ENCODE results near the gene RPS19BP1.

Gene RPS19BP1

DNA sequence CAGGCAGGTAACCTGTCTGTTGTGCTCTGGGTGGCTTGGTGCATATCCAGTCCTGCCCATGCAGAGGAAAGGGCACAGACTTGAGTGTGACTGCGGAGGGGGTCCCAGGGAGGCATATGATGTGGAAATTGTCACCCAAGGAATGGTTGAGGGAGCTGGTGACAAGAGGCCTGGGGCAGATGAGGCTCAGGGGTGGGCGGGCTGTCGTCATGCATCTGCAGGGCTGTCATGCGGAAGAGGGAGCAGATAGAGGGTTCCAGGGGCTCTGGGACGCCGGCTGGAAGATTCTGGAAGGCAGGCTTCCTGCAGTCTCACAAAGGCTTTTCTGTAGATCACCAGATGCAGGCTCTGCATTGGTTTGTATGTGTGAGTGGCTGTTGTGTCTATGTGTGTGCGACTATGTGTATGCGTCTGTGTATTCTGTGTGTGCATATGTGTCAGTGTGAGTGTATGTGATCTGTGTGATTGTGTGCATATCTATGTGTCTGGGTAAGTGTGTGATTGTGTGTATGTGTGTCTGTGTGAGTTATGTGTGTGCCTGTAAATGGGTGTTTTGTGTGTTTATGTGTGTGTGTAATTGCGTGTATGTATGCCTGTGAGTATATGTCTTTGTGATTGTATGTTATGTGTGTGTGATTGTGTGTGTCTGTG is 30.4 kb upstream of the RPS19BP1 start:
- TF ChIP-seq CTCF (IDR thresholded peaks at IDR 0.05; ENCODE audit: control extremely low read depth, extremely low read depth, low read depth, missing control alignments), result no peak
- CTCF ChIA-PET, result interaction anchor here (1.3 to 2.2 kb wide), 2 partner anchors 462 to 473 kb away, joined by 5 to 12 read pairs; no protein-coding TSS in a partner anchor
- POLR2A ChIA-PET, result no interaction called here
- no peak for DNase-seq (ENCODE audit: extremely low spot score)

- TF ChIP-seq CTCF (IDR thresholded peaks at IDR 0.05; ENCODE audit: control extremely low read depth, extremely low read depth, low read depth, missing control alignments), result no peak
- ChIA-PET POLR2A (no interaction called here), CTCF (interaction anchor here (0.9 to 2.5 kb wide), 7 partner anchors 16 to 484 kb away, joined by 3 to 13 read pairs (median 3); no protein-coding TSS in a partner anchor)
- DNase-seq (ENCODE audit: extremely low spot score), result no peak
Measured at GRCh38 chr22:39560127-39560526, 27.6 kb upstream of the RPS19BP1 start.

- POLR2A ChIA-PET, result no interaction called here
Measured at GRCh38 chr22:39559456-39560105, 27.0 kb upstream of the RPS19BP1 start.

DNA sequence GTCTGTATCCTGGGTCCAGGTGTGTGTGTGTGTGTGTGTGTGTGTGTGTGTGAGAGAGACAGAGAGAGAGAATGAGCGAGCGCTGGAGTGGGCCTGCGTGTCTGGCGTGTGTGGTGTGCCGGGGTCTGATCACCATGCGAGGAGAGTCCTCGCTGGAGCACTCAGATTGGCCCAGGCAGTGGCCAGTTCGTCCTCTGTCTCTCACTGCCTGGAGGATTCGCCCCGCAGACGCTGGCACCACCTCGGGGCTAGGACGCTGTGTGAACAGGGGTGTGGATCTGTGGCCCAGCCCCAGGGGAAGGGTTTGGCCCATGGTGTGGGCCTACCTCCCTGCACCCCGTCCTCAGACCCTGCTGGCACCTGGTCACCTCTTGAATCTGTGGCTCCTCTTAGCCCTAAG is 26.4 kb upstream of the RPS19BP1 start:
- no peak for TF ChIP-seq CTCF (IDR thresholded peaks at IDR 0.05; ENCODE audit: control extremely low read depth, extremely low read depth, low read depth, missing control alignments)
- CTCF ChIA-PET, result interaction anchor here (0.9 to 2.5 kb wide), 8 partner anchors 17 to 485 kb away, joined by 3 to 13 read pairs (median 4); no protein-coding TSS in a partner anchor
- POLR2A ChIA-PET, result interaction anchor here (0.5 kb wide), 1 partner anchor 562 kb away, joined by 3 read pairs; no protein-coding TSS in a partner anchor
- no peak for DNase-seq (ENCODE audit: extremely low spot score)

More at GRCh38 chr22:39559456-39560105, 27.0 kb upstream of the RPS19BP1 start:
- DNase-seq (ENCODE audit: extremely low spot score), result peak; percentile 51
- CTCF ChIA-PET, result interaction anchor here (0.9 to 2.5 kb wide), 9 partner anchors 17 to 485 kb away, joined by 3 to 13 read pairs (median 3); no protein-coding TSS in a partner anchor
- peak; percentile 57 for TF ChIP-seq CTCF (IDR thresholded peaks at IDR 0.05; ENCODE audit: control extremely low read depth, extremely low read depth, low read depth, missing control alignments)

DNA sequence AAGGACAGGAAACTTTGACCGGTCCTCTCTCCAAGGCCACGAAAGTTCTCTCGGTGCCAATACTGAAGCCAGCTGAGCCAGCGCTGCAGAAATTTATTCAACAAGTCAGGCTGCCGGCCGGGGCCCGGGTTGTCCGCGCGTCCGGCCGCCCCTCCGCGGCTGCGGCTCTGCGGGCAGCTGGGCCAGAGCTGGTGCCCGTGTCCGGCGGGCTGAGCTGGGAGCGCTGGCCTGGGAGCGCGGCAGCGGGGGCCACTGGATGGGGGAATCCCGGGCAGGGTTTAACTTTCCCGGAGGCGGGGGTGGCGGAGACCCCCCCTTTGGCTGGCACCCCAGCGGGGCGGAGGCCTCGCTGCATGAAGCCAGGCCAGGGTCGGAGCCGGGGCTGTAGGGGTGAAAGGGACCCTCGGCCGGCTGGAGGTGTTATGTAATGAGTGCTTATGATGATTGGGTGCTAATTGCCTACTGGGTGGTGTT is 25.7 kb upstream of the RPS19BP1 start:
- no peak for DNase-seq (ENCODE audit: extremely low spot score)
- CTCF ChIA-PET, result interaction anchor here (1.6 to 2.5 kb wide), 2 partner anchors 152 to 466 kb away, joined by 3 to 13 read pairs; no protein-coding TSS in a partner anchor
- POLR2A ChIA-PET, result no interaction called here
- no peak for TF ChIP-seq CTCF (IDR thresholded peaks at IDR 0.05; ENCODE audit: control extremely low read depth, extremely low read depth, low read depth, missing control alignments)

DNA sequence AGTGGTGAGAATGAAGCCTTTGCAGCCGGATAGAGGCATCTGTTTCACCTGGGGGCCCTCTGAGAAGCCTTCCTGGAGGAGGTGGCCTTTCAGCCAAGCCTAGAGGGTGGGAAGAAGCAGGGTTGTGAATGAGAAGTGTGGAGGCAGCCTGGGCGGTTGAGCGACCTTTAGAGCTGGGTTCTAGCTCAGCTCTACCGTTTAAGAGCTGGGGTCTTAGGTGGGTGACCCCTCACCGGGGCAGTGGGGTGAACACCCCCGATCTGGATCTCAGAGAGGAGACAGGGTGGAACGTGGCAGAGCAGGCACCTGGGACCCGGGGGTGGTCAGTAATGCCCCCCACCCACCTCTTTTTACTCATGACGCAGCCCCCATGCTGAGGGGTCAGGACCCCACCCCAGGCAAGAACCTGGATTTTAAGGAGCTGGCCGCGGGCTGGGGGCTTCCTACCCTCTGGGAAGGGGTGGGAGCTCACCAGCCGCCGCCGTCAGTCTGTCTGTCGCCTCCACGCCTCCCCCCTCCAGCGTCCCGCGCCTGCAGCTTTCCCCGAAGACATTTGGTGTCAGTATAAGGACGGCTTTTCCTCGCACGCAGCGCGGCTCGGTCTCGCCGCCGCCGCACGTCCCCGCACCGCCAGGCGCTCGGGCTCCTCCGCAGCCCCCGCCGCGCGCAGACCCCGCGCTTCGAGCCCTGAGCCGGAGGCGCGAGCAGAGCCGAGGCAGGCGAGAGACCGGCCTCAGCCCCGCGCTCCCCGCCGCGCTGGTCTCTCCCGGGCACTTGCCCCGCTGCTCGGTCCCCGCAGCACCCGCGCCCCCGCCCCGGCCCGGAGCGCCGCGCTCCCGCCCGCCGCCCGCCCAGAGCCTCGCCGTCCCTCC is 24.7 kb upstream of the RPS19BP1 start:
- peak; percentile 8 for TF ChIP-seq CTCF (IDR thresholded peaks at IDR 0.05; ENCODE audit: control extremely low read depth, extremely low read depth, low read depth, missing control alignments)
- POLR2A ChIA-PET, result no interaction called here
- DNase-seq (ENCODE audit: extremely low spot score), result no peak

More for the DNA sequence above, 24.7 kb upstream of the RPS19BP1 start:
- CTCF ChIA-PET, result interaction anchor here (1.5 kb wide), 1 partner anchor 19 kb away, joined by 4 read pairs; no protein-coding TSS in a partner anchor

Data from GM10248 (cell line).